GM12878 (cell line): ENCODE results near the gene TGFBR1. TPM values are rescaled to one million over a fixed set of nuclear protein-coding genes. Genes with fewer than 3 reads are reported as not detected.

Source experiments
- BACH1 ChIP-seq: fragments of 450-650 bp; IDR thresholded peaks from 2 replicates; pipeline ENCODE4 v1.6.1; 2017; ENCODE audit warnings: mild to moderate bottlenecking, borderline replicate concordance
- CEBPZ ChIP-seq: fragments of 150-350 bp; IDR thresholded peaks from 2 replicates; pipeline ENCODE4 v1.6.1; 2016; ENCODE audit warnings: low read depth, low read length
- EED ChIP-seq: sonication (generic); IDR thresholded peaks from 2 replicates; pipeline ENCODE4 v1.6.1; 2016; ENCODE audit warnings: antibody characterized with exemption, low read depth
- FOS ChIP-seq: IDR thresholded peaks from 3 replicates; pipeline ENCODE4 v1.6.1; 2011; ENCODE audit warnings: borderline replicate concordance; ENCODE audit not compliant: insufficient read length; ENCODE audit errors: extremely low read depth
- KLF5 ChIP-seq: fragments of 450-650 bp; IDR thresholded peaks from 2 replicates; pipeline ENCODE4 v1.6.1; 2014; ENCODE audit warnings: mild to moderate bottlenecking; ENCODE audit not compliant: partially characterized antibody
- NFYA ChIP-seq: IDR thresholded peaks from 2 replicates; pipeline ENCODE4 v1.6.1; 2011; ENCODE audit warnings: low read depth, mild to moderate bottlenecking, low read length, improper control_type of control experiment, borderline replicate concordance
- NKRF ChIP-seq: fragments of 450-650 bp; conservative IDR thresholded peaks from 2 replicates; pipeline ENCODE4 v1.6.1; 2017; ENCODE audit warnings: mild to moderate bottlenecking, moderate library complexity
- PRDM15 ChIP-seq: fragments of 450-650 bp; formaldehyde crosslinking; IDR thresholded peaks from 2 replicates; pipeline ENCODE4 v1.4.0; 2020; ENCODE audit warnings: mild to moderate bottlenecking, moderate library complexity
- SMAD1 ChIP-seq: fragments of 450-650 bp; IDR thresholded peaks from 2 replicates; pipeline ENCODE4 v1.6.1; 2018; ENCODE audit warnings: mild to moderate bottlenecking, low read depth; ENCODE audit not compliant: partially characterized antibody
- SMAD5 ChIP-seq: IDR thresholded peaks from 2 replicates; pipeline ENCODE4 v1.6.1; 2016; ENCODE audit warnings: antibody characterized with exemption, low read depth
- SP1 ChIP-seq: IDR thresholded peaks from one replicate; pipeline ENCODE4 v1.6.1; 2011; ENCODE audit warnings: low read depth, low read length
- SPI1 ChIP-seq: IDR thresholded peaks from 2 replicates; pipeline ENCODE4 v1.6.1; 2011; ENCODE audit warnings: low read depth, mild to moderate bottlenecking, low read length, moderate library complexity, borderline replicate concordance; ENCODE audit not compliant: insufficient read depth
- YY1 ChIP-seq: IDR thresholded peaks from 2 replicates; pipeline ENCODE4 v1.6.1; 2011; ENCODE audit warnings: low read depth, mild to moderate bottlenecking, low read length
- ZNF384 ChIP-seq: IDR thresholded peaks from 2 replicates; pipeline ENCODE4 v1.6.1; 2012; ENCODE audit warnings: low read depth, mild to moderate bottlenecking, low read length, improper control_type of control experiment, borderline replicate concordance
- ZZZ3 ChIP-seq: IDR thresholded peaks from 2 replicates; pipeline ENCODE4 v1.6.1; 2011; ENCODE audit warnings: low read depth; ENCODE audit not compliant: control insufficient read depth, insufficient read length
- polyA plus RNA-seq, 11 experiments: library from polyadenylated mRNA; depleted of rRNA in 4 of 11; unstranded in 6 of 11; stranded (reverse) in 5 of 11; fragments of >200 nt; fragmentation: Nextera tagmentation in 4 of 11; fragmentation: Illumina TruSeq in 1 of 11; extraction: Ambion mirVana in 4 of 11; extraction: Trizol in 1 of 11; gene quantifications; 1 replicate in 1 of 11; 2 replicates in 10 of 11; pipeline versions ENCODE4 v1.2.1 to v1.2.3, GENCODE V29; 2011 to 2016; ENCODE audit warnings: inconsistent platforms in 2 of 11, missing spikeins in 2 of 11, low read depth in 1 of 11
- total RNA-seq, 4 experiments: library from RNA; depleted of rRNA in 3 of 4; stranded (reverse); fragments of >200 nt in 3 of 4; fragmentation: Illumina TruSeq in 1 of 4; extraction: Trizol in 1 of 4; gene quantifications; 2 replicates each; pipeline versions ENCODE4 v1.2.1 to v1.2.3, GENCODE V29; 2013 to 2021

Gene TGFBR1
- total and polyA plus RNA-seq, 10 of the 15 experiments (the other 5 are each of a cell fraction or from before 2014, with no cell fraction given), result 2.9 to 27.2 (median 16.6) TPM

GRCh38 chr9:99108131-99108530, 3.2 kb downstream of the TGFBR1 start (continued):
- no peak for TF ChIP-seq PRDM15 (CRISPR knock-in tag)
- TF ChIP-seq SPI1, result no peak
- TF ChIP-seq ZZZ3, result no peak
- TF ChIP-seq YY1, result no peak
- no peak for TF ChIP-seq SP1
- no peak for TF ChIP-seq ZNF384
- no peak for TF ChIP-seq KLF5
- TF ChIP-seq CEBPZ, result no peak
- TF ChIP-seq EED, result no peak
- TF ChIP-seq FOS, result no peak
- no peak for TF ChIP-seq SMAD1
- no peak for TF ChIP-seq NKRF
- no peak for TF ChIP-seq SMAD5
- no peak for TF ChIP-seq NFYA
- no peak for TF ChIP-seq BACH1
- TF ChIP-seq, all 136 proteins: peak for 0
